D721Med (cell line): ENCODE data around the gene CEBPA.

ENCODE experiments used
- DNase-seq: peaks from one replicate; pipeline ENCODE4 v3.0.0; 2011; ENCODE audit warnings: low spot score; ENCODE audit not compliant: insufficient read length
- FAIRE-seq: peaks from 2 replicates; lab custom pipeline; 2011; peaks lifted over from hg19 to GRCh38; lab: Jason Lieb, UNC
- CTCF ChIP-seq: IDR thresholded peaks from 2 replicates; pipeline ENCODE4 v1.5.1; 2012; ENCODE audit warnings: mild to moderate bottlenecking, control low read depth; ENCODE audit not compliant: insufficient read depth; ENCODE audit errors: missing control alignments

Gene CEBPA

GRCh38 chr19:33260628-33261418, 41.5 kb downstream of the CEBPA start:
- TF ChIP-seq CTCF: no peak
- DNase-seq: no peak
- no peak for FAIRE-seq

DNA sequence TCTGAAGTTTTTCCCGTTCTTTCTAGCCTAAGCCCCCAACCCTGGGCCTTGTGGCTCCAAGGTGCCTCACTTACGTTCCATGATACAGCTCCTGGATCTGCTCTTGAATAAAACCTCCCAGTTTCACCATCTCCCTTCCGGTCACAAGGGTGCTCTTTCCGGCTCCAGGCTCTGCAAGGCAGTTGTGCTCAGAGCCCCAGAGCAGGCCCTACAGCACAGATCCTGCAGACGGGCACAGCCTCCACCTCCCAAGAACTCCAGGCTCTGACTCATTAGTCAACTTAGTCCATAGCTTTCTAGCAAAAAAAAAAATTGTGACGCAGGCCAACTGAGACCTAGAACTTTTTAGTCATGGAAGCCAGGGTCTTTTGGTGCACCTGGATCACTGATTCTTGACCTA, 42.8 kb downstream of the CEBPA start:
- DNase-seq (no peak), FAIRE-seq (no peak)
- no peak for TF ChIP-seq CTCF

- FAIRE-seq (no peak), DNase-seq (no peak)
- no peak for TF ChIP-seq CTCF
These were observed 44.5 kb downstream of the CEBPA start for GRCh38 chr19:33257828-33258227.

- no peak for TF ChIP-seq CTCF
- no peak for DNase-seq
- FAIRE-seq: no peak
These were observed 46.1 kb downstream of the CEBPA start for GRCh38 chr19:33256261-33256660.

DNA sequence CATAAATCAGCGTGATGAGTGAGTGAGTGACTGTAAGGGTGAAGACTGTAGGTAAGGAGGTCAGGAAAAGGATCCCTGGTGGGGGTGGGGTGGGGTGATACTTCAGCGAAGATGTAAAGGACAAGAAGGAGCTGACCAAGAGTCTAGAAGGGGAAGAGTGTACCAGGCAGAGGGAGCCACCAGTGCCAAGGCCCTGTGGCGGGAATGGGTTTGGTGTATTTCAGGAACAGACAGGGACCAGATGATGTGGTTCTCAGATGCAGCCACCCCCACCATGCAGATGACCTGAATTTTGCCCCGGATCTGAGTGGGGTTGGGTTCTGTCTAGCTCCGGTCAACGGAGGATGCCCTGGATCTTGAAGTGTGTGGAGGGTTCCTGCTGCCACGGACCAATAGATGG, 46.6 kb downstream of the CEBPA start:
- no peak for TF ChIP-seq CTCF

GRCh38 chr19:33254245-33254824, 48.0 kb downstream of the CEBPA start:
- DNase-seq: no peak
- no peak for FAIRE-seq
- no peak for TF ChIP-seq CTCF

More for the DNA sequence above, 46.6 kb downstream of the CEBPA start:
- FAIRE-seq (no peak), DNase-seq (no peak)

DNA sequence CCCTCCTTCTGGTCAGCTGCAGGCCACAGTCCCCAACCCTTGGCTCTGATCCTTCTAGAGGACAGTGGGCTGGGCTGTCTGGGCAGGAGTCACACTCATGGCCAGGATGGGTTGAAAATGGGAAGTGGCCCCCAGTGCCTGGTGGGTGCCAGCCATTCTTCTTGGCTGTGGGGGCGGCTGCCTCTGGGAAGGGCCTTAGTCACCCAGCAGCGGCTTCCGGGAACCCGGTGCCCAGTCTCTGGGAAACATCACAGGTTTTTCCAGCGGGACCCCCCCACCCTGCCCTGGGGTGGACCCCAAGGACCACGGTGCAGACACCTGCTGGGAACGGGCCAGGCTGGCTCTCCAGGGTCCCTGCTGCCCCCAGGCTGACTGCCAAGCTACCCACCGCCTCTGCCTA, 49.4 kb downstream of the CEBPA start:
- no peak for DNase-seq
- no peak for FAIRE-seq
- TF ChIP-seq CTCF: no peak
